Liver (tissue), 9 donors: ENCODE measurements around the gene MCMBP. TPM values are rescaled to one million over a fixed set of nuclear protein-coding genes. Genes with fewer than 3 reads are reported as not detected.

Source experiments
- DNase-seq: peaks from one replicate; pipeline ENCODE4 v3.0.0-alpha.2; 2017; ENCODE audit warnings: low spot score
- H3K27ac ChIP-seq, 2 donors: one replicate each; pipeline ENCODE4 v1.7.0; 2013; ENCODE audit warnings: inconsistent platforms in 2 of 2, low read length in 2 of 2, control low read depth in 1 of 2, low read depth in 1 of 2, mild to moderate bottlenecking in 1 of 2
- H3K27me3 ChIP-seq, 4 donors: one replicate each; pipeline versions ENCODE4 v1.6.1 to v1.7.0; 2013; ENCODE audit warnings: low read length in 3 of 4, inconsistent platforms in 1 of 4, mild to moderate bottlenecking in 1 of 4, moderate library complexity in 1 of 4; ENCODE audit not compliant: control insufficient read depth in 4 of 4, insufficient read depth in 4 of 4
- H3K36me3 ChIP-seq, 4 donors: one replicate each; pipeline versions ENCODE4 v1.6.1 to v1.7.0; 2013; ENCODE audit warnings: low read length in 3 of 4, mild to moderate bottlenecking in 3 of 4, low read depth in 1 of 4, moderate library complexity in 1 of 4; ENCODE audit not compliant: control insufficient read depth in 4 of 4, insufficient read depth in 3 of 4
- H3K4me1 ChIP-seq, 4 donors: one replicate each; pipeline versions ENCODE4 v1.6.1 to v1.7.0; 2013; ENCODE audit warnings: low read length in 3 of 4, mild to moderate bottlenecking in 3 of 4, moderate library complexity in 1 of 4; ENCODE audit not compliant: control insufficient read depth in 4 of 4, insufficient read depth in 4 of 4
- H3K4me3 ChIP-seq, 3 donors: one replicate each; pipeline versions ENCODE4 v1.6.1 to v1.7.0; 2013; ENCODE audit warnings: low read length in 3 of 3, control low read depth in 1 of 3, low read depth in 1 of 3, mild to moderate bottlenecking in 1 of 3
- H3K9ac ChIP-seq, 2 donors: one replicate each; pipeline ENCODE4 v1.7.0; 2013; ENCODE audit warnings: low read length in 2 of 2, mild to moderate bottlenecking in 2 of 2, moderate library complexity in 2 of 2, control low read depth in 1 of 2, low read depth in 1 of 2
- H3K9me3 ChIP-seq, 4 donors: one replicate each; pipeline versions ENCODE4 v1.6.1 to v1.7.0; 2013; ENCODE audit warnings: low read length in 3 of 4; ENCODE audit not compliant: control insufficient read depth in 4 of 4
- EGR1 ChIP-seq, 2 donors: IDR thresholded peaks; 2 replicates each; pipeline ENCODE4 v1.6.1; 2016 to 2018; ENCODE audit warnings: antibody characterized with exemption in 2 of 2, low read depth in 2 of 2
- GABPA ChIP-seq, 2 donors: IDR thresholded peaks in 1 of 2; conservative IDR thresholded peaks in 1 of 2; 2 replicates each; pipeline ENCODE4 v1.6.1; 2016; ENCODE audit warnings: antibody characterized with exemption in 2 of 2, mild to moderate bottlenecking in 1 of 2, moderate library complexity in 1 of 2
- HNF4A ChIP-seq, 2 donors: conservative IDR thresholded peaks; 2 replicates each; pipeline ENCODE4 v1.6.1; 2016; ENCODE audit warnings: antibody characterized with exemption in 2 of 2, mild to moderate bottlenecking in 2 of 2
- NR2F2 ChIP-seq: IDR thresholded peaks from 2 replicates; pipeline ENCODE4 v1.6.1; 2016; ENCODE audit warnings: antibody characterized with exemption
- RXRA ChIP-seq, 2 donors: IDR thresholded peaks; 2 replicates each; pipeline ENCODE4 v1.6.1; 2017 to 2018; ENCODE audit warnings: antibody characterized with exemption in 2 of 2, mild to moderate bottlenecking in 1 of 2
- TAF1 ChIP-seq: conservative IDR thresholded peaks from 2 replicates; pipeline ENCODE4 v1.6.1; 2016; ENCODE audit warnings: antibody characterized with exemption, mild to moderate bottlenecking
- YY1 ChIP-seq: IDR thresholded peaks from 2 replicates; pipeline ENCODE4 v1.6.1; 2016; ENCODE audit warnings: antibody characterized with exemption, mild to moderate bottlenecking
- WGBS: extraction: QIAGEN DNeasy Blood & Tissue Kit; methylation state at CpG from one replicate; pipeline ENCODE4 v1.1.7; 2013; 5-methylcytosine and 5-hydroxymethylcytosine counted together
- polyA plus RNA-seq, 2 donors: library from polyadenylated mRNA; stranded (reverse) in 1 of 2; unstranded in 1 of 2; fragments of 200-250 nt in 1 of 2; fragments of >200 nt in 1 of 2; fragmentation: Nextera tagmentation in 1 of 2; extraction: Ambion mirVana in 1 of 2; gene quantifications; one replicate each; pipeline versions ENCODE4 v1.2.1 to v1.2.3, GENCODE V29; 2013 to 2015
- total RNA-seq, 2 donors: library from RNA; depleted of rRNA; stranded (reverse); fragments of >200 nt; gene quantifications; one replicate each; pipeline ENCODE4 v1.2.3, GENCODE V29; 2014
- TF ChIP-seq, protein P1 (sequence below): IDR thresholded peaks from 2 replicates; pipeline ENCODE4 v1.6.1; 2016; ENCODE audit warnings: antibody characterized with exemption
- TF ChIP-seq, protein P2 (sequence below): IDR thresholded peaks from 2 replicates; pipeline ENCODE4 v1.6.1; 2016; ENCODE audit warnings: antibody characterized with exemption, mild to moderate bottlenecking
- donor health status: healthy.
- donor health status: healthy.
- donor health status: healthy.
- donor health status: healthy.
- donor health status: healthy.

MCMBP gene
- total and polyA plus RNA-seq, 4 donors: 6.1 to 23.2 (median 17.3) TPM

DNA sequence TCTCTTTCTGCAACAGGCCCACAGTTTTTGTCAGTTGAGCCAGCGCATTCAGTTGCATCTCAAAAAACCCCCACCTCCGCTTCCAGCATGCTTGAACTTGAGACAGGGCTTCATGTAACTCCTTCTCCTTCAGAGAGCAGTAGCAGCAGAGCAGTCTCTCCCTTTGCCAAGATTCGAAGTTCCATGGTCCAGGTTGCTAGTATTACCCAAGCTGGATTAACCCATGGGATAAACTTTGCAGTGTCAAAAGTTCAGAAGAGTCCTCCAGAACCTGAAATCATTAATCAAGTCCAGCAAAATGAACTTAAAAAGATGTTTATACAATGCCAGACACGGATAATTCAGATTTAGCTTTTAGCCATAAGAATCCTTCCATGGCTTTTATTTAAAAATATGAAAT, 45.2 kb downstream of the MCMBP start:
- H3K9ac ChIP-seq: no peak overlapping the region
- H3K9me3 ChIP-seq: no peaks in the 10 kb centered on the region
- peaks cover 8 to 34% (median 27%) of the 10 kb centered on the region in 4 donors for H3K36me3 ChIP-seq
- peaks cover 0 to 7% (median 2%) of the 10 kb centered on the region in 4 donors for H3K4me1 ChIP-seq
- H3K27me3 ChIP-seq: no peaks in the 10 kb centered on the region
- no peak overlapping the region for H3K27ac ChIP-seq
- 71% methylated on average over 4 of the region's 4 CpGs for WGBS
- TF ChIP-seq TAF1 (no peak), EGR1 (IDR thresholded peaks at IDR 0.05; ENCODE audit: low read depth in 2 of 2) (no peak), HNF4A (conservative IDR thresholded peaks at IDR 0.05) (peak; percentile 32 to 37)
- no peak overlapping the region for H3K4me3 ChIP-seq
- no peak for DNase-seq

DNA sequence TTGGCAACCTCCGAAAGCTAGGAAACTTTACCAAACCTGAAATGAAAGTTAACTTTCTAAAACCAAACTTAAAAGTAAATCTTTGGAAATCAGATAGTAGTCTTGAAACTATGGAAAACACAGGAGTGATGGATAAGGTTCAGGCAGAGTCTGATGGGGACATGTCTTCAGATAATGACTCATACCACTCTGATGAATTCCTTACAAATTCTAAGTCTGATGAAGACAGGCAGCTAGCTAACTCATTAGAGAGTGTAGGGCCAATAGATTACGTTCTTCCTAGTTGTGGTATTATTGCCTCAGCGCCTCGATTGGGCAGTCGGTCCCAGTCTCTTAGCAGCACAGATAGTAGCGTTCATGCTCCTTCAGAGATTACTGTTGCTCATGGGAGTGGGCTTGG, 45.9 kb downstream of the MCMBP start:
- WGBS: 92% methylated on average over 6 of the region's 6 CpGs
- H3K4me3 ChIP-seq: no peak overlapping the region
- TF ChIP-seq EGR1 (IDR thresholded peaks at IDR 0.05; ENCODE audit: low read depth in 2 of 2) (no peak), GABPA (IDR thresholded peaks at IDR 0.05 in 1 of 2, conservative IDR thresholded peaks at IDR 0.05 in 1 of 2) (no peak), RXRA (IDR thresholded peaks at IDR 0.05) (no peak), YY1 (no peak), HNF4A (conservative IDR thresholded peaks at IDR 0.05) (no peak)
- no peak for DNase-seq
- peaks cover 8 to 28% (median 20%) of the 10 kb centered on the region in 4 donors for H3K36me3 ChIP-seq
- H3K27ac ChIP-seq: no peak overlapping the region
- no peaks in the 10 kb centered on the region for H3K9me3 ChIP-seq
- H3K9ac ChIP-seq: no peak overlapping the region
- no peaks in the 10 kb centered on the region for H3K27me3 ChIP-seq
- H3K4me1 ChIP-seq: peaks cover 0 to 7% (median 2%) of the 10 kb centered on the region in 4 donors

DNA sequence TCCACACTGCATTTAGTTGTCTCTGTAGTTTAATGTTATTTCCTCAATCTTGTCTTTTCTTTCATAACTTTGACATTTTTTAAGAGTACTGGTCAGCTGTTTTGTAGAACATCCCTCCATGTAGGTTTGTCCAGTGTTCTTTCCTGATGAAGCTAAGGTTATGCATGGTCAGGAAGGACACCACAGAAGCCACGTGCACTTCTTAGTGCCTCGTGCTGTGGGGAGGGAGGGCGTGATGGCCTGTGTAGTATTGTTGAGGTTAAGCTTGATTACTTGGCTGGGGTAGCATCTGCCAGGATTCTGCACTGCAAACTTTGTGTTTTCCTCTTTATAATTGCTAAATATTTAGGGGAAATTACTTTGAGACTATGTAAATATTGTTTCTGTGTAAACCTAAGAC, 48.3 kb downstream of the MCMBP start:
- no peaks in the 10 kb centered on the region for H3K9me3 ChIP-seq
- H3K27ac ChIP-seq: no peak overlapping the region
- WGBS: 90% methylated on average over 3 of the region's 3 CpGs
- H3K4me3 ChIP-seq: no peak overlapping the region
- no peak for DNase-seq
- peaks cover 0 to 7% (median 2%) of the 10 kb centered on the region in 4 donors for H3K4me1 ChIP-seq
- TF ChIP-seq GABPA (IDR thresholded peaks at IDR 0.05 in 1 of 2, conservative IDR thresholded peaks at IDR 0.05 in 1 of 2) (no peak), TAF1 (no peak)
- TF ChIP-seq, protein P1, sequence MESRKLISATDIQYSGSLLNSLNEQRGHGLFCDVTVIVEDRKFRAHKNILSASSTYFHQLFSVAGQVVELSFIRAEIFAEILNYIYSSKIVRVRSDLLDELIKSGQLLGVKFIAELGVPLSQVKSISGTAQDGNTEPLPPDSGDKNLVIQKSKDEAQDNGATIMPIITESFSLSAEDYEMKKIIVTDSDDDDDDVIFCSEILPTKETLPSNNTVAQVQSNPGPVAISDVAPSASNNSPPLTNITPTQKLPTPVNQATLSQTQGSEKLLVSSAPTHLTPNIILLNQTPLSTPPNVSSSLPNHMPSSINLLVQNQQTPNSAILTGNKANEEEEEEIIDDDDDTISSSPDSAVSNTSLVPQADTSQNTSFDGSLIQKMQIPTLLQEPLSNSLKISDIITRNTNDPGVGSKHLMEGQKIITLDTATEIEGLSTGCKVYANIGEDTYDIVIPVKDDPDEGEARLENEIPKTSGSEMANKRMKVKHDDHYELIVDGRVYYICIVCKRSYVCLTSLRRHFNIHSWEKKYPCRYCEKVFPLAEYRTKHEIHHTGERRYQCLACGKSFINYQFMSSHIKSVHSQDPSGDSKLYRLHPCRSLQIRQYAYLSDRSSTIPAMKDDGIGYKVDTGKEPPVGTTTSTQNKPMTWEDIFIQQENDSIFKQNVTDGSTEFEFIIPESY: no peak
- no peaks in the 10 kb centered on the region for H3K27me3 ChIP-seq
- H3K9ac ChIP-seq: no peak overlapping the region
- peaks cover under 1 to 8% (median 4%) of the 10 kb centered on the region in 4 donors for H3K36me3 ChIP-seq

DNA sequence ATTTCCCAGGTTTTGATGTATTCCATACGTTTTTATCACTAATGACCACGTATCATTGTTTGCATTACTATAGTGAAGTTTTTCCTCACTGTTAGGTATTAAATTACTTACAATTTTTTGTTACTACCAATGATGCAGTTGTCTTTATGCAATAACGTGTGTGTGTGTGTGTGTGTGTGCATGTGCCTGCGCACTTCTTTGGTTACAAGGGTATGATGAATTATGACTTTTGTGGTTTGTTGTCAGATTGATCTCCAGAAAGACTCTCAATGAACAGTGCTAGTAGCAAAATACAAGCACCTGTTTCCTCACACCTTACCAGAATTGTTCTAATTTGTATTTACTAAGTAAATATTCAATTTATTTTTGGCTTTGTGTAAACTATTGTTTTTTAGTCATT, 51.5 kb downstream of the MCMBP start:
- Histone ChIP-seq H3K4me1 (no peaks in the 10 kb centered on the region), H3K4me3 (no peak overlapping the region), H3K36me3 (no peaks in the 10 kb centered on the region), H3K9ac (no peak overlapping the region), H3K9me3 (no peaks in the 10 kb centered on the region), H3K27me3 (no peaks in the 10 kb centered on the region), H3K27ac (no peak overlapping the region)
- no peak for TF ChIP-seq TAF1
- no peak for TF ChIP-seq NR2F2
- TF ChIP-seq, protein P2, sequence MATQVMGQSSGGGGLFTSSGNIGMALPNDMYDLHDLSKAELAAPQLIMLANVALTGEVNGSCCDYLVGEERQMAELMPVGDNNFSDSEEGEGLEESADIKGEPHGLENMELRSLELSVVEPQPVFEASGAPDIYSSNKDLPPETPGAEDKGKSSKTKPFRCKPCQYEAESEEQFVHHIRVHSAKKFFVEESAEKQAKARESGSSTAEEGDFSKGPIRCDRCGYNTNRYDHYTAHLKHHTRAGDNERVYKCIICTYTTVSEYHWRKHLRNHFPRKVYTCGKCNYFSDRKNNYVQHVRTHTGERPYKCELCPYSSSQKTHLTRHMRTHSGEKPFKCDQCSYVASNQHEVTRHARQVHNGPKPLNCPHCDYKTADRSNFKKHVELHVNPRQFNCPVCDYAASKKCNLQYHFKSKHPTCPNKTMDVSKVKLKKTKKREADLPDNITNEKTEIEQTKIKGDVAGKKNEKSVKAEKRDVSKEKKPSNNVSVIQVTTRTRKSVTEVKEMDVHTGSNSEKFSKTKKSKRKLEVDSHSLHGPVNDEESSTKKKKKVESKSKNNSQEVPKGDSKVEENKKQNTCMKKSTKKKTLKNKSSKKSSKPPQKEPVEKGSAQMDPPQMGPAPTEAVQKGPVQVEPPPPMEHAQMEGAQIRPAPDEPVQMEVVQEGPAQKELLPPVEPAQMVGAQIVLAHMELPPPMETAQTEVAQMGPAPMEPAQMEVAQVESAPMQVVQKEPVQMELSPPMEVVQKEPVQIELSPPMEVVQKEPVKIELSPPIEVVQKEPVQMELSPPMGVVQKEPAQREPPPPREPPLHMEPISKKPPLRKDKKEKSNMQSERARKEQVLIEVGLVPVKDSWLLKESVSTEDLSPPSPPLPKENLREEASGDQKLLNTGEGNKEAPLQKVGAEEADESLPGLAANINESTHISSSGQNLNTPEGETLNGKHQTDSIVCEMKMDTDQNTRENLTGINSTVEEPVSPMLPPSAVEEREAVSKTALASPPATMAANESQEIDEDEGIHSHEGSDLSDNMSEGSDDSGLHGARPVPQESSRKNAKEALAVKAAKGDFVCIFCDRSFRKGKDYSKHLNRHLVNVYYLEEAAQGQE: no peak
- DNase-seq: no peak
- WGBS: 85% methylated on average over 4 of the region's 4 CpGs
